Measurements from ENCODE around the gene OMG.
"Not testable (repeated sequence)": the region's sequence is repeated elsewhere in the genome, so short reads cannot be mapped to it uniquely, and the experiment has no call there.

The OMG gene

DNA sequence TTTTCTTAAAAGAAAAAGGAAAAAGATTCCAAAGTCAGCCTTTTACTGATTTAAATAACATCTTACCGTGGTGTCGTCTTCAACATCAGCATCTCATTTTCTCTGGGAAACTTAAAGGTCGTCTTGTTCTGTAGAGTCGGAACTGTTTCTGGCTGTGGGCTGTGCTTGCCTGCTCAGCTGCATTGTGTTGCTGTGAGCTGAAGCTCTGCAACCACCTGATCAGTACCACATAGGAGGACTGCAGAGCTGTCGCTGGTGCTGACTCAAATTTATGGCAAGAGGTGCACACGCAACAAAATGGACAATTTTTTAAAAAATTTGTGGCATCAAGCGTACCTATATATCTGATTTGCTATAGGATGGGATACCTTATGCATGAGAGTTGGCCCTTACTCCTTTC lies at the start of gene OMG:
Gene OMG (minus strand): TSS at position 150 of the 400 bp plus-strand sequence. CDS start 908 bp downstream, outside the sequence.
- DNase-seq (ENCODE audit: low read depth): no peak

GRCh38 chr17:31345191-31345747 lies 48.2 kb upstream of the OMG start:
- not testable (repeated sequence) for DNase-seq (ENCODE audit: low read depth)

DNA sequence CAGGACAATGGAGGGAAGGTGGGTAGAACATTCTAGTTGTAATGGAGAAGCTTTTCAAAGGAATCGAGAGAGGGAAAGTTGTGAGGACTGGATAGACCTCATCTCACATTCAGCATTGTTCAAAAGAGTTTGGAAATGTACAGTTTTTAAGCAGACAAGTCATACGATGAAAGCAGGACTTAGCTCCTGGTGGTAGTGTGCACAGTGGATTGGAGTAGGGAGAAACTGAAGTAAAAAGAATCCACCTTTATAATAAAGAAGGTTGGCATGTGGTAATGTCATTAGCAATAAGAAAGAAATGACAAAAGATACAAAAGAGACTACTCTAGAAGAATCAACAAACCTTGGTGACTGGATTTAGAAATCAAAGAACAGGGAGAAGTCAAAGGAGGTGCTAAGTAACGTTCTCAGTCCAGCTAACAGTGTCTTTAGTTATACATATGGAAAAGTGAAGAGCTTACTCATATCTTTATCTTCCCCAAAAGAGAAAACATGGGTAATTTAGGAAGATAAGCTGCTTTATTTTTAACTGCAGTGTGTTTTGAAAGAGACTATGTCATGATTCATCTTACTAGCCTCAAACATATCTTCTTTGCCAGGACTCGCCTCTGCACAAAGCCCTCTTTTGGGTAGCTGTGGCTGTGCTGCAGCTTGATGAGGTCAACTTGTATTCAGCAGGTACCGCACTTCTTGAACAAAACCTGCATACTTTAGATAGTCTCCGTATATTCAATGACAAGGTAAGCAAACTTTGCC lies 43.0 kb upstream of the OMG start:
- no peak for DNase-seq (ENCODE audit: low read depth)

GRCh38 chr17:31329221-31329620 lies 32.2 kb upstream of the OMG start:
- no peak for DNase-seq (ENCODE audit: low read depth)

GRCh38 chr17:31328160-31328535 lies 31.1 kb upstream of the OMG start:
- DNase-seq (ENCODE audit: low read depth): no peak

GRCh38 chr17:31327534-31328159 lies 30.6 kb upstream of the OMG start:
- DNase-seq (ENCODE audit: low read depth): no peak

DNA sequence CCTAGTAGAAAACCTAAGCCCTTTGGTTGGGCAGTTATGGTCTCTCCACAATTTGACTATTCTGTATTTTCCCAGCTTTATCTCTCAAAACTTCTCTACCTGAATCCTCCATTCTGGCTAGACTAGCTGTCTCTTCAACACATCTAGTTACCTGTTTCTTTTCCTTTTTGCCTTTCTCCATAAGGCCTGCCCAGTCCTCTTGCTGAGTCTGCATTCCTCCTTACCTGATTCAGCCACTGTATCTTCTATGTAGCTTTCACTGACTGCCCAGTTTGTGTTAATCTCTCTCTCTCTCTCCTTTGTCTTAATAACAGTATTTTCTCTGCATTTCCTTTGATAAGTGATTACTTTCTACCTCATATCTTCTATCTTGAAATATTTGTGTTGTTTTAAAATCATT lies 26.5 kb upstream of the OMG start:
- no peak for DNase-seq (ENCODE audit: low read depth)

GRCh38 chr17:31321966-31322365 lies 24.9 kb upstream of the OMG start:
- DNase-seq (ENCODE audit: low read depth): no peak

DNA sequence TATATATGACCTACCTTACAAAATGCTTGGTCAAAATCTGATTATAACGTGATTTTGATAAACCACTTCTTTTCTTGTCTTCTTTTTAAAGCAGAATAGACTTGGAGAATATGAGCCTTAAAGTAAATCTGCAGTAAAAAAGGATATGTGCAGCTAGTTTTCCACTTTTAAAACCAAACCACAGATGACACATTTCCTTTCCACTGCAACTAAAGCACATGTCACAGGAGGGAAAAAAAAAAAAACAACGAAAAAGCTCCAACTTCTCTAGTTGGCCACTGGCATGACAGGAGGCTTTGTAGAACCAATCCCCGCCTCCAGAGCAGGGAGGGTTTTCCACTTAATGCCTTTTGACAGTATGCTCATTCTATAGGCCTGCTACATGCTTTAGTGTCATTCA lies 24.4 kb upstream of the OMG start, which contains the start of gene EVI2A:
Gene EVI2A (minus strand): TSS at position 142 of the 400 bp plus-strand sequence. CDS start 2,609 bp downstream, outside the sequence.
- peak; percentile 49 for DNase-seq (ENCODE audit: low read depth)

GRCh38 chr17:31320791-31321190 lies 23.8 kb upstream of the OMG start:
- no peak for DNase-seq (ENCODE audit: low read depth)

DNA sequence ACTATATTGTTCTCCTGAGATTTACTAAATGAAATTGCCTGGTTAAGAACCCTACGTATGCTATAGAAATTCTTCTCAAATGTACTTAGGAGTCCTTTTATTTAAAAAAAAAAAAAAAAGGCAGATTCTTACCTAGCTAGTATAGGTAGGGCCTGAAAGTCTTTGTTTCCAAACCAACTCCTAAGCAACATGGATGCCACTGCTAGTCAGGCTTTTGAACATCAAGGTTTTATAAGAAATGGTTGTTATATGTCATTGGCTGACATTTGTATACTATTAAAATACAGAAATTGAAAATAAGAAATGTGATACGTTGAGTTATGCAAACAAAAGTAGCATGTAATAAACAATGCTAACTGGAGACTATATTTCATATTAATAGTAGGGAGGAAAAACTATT lies 23.2 kb upstream of the OMG start:
- DNase-seq (ENCODE audit: low read depth): no peak

DNA sequence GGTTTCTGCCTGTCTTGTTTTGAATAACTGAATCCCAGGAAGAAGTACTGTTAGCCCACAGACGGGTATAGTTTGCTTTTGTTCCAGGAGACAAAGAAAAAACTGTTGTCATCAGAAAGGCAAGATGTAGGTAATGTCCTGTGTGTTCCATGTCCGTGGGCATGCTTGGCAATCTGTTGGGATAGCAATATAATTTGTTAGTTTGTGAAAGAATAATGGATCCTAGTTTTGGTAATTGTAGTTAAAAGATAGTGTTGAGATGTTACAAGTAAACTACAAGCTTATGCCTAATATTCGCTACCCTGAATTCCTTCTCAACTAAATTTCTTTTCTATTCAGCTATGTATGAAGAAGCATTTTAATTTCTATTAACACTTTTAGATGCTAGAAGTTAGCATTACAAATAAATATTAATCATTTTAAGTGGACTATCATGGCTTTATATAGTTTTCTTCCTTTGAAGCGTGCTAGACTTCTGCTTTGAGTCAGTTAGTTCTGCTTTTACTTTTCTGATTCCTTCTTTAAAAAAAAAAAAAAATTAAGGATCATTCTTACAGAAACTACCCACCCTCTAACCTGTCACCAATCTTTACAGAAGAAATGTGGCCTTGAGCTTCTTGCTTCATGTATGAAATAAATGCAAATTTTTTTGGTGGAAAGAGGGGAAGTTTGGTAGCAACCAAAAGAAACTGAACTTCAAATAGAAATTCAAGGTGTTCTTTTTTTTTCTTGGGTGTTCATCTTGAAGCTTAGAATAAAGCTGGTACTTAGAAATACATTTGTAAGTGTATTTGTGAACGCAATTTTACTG lies 22.0 kb upstream of the OMG start:
- no peak for DNase-seq (ENCODE audit: low read depth)

DNA sequence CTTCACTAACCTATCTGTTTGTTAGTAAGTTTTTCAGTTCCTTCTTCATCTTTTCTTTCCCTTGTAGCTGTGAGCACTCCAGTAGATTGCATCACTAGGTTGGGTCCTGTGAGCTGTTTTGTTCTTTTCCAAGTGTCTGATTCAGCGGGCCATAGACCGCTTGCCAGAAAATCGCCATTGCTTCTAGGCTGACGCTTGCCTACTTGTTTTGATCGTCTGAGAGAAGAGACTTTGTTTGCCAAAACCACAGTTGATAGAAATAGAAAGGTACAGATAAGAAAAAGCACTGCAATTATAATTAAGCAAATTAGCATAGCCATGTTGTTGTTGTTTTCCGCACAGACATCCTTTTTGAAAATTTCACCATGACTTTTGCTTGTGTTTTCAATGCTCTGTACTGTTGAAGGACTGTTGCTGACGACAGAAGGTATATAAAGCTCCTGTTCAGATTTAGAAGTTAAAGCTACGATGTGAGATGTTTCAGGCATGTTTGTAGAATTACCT lies 21.3 kb upstream of the OMG start:
- peak; percentile 35 for DNase-seq (ENCODE audit: low read depth)

GRCh38 chr17:31314782-31315100 lies 17.7 kb upstream of the OMG start:
- no peak for DNase-seq (ENCODE audit: low read depth)

GRCh38 chr17:31313982-31314781 lies 17.1 kb upstream of the OMG start, which contains the start of gene EVI2B:
EVI2B (minus strand) TSS chr17:31314054; CDS start chr17:31305609, 8,445 bp downstream.
- DNase-seq (ENCODE audit: low read depth): no peak

DNA sequence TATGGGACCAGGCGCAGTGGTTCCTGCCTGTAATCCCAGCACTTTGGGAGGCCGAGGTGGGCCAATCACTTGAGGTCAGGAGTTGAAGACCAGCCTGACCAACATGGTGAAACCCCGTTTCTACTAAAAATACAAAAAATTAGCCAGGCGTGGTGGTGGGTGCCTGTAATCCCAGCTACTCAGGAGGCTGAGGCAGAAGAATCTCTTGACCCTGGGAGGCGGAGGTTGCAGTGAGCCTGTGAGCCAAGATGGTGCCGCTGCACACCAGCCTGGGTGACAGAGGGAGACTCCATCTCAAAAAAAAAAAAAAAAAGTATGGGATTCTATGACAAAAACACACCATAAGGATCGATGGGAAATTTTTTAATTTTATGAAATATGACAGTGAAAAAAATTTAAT lies 15.2 kb upstream of the OMG start:
- not testable (repeated sequence) for DNase-seq (ENCODE audit: low read depth)

- DNase-seq (ENCODE audit: low read depth): no peak
Observed at GRCh38 chr17:31311526-31311925, 14.5 kb upstream of the OMG start.

DNA sequence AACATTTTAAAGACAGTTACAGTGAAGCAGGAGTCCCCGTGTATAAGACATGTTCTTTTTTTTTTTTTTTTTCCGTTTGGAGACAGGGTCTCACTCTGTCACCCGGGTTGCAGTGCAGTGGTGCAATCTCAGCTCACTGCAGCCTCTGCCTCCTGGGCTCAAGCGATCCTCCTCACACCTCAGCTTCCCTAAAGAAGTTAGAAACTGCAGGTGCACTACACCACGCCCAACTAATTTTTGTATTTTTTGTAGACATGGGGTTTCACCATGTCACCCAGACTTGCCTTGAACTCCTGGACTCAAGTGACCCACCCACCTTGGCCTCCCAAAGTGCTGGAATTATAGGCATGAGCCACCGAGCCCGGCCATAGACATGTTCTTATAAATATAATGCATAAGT lies 13.8 kb upstream of the OMG start:
- DNase-seq (ENCODE audit: low read depth): no peak

GRCh38 chr17:31310260-31310659 lies 13.2 kb upstream of the OMG start:
- peak; percentile 33 for DNase-seq (ENCODE audit: low read depth)

DNA sequence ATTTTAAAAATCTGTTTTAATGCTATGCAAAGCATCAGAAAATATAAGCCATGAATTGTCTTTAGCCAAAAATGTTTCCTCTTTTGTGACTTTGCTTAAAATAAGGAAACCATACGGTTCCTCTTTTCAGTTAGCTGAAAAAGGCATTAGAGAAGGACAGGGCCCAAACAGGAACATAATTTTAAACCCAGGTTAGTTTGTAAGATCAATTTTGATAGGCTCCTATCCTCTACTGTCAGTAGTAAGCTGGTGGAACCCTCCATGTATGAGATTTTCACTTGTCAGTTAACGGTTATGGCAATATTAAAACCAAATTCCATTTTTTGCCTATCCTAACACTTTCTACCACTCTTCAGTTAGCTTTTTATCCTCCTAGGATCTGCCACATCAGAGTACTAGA lies 12.5 kb upstream of the OMG start:
- DNase-seq (ENCODE audit: low read depth): no peak

Measured in activated T-helper 1 cell treated with Interleukin-2 at 50 U/mL for 16 hours (primary cell).